H9 (cell line): ENCODE results near the gene IL17A. TPM values are rescaled to one million over a fixed set of nuclear protein-coding genes. Genes with fewer than 3 reads are reported as not detected.

Experiments used
- DNase-seq: peaks from one replicate; pipeline ENCODE4 v3.0.0-alpha.2; 2017
- H2AFZ ChIP-seq: one replicate; pipeline ENCODE4 v1.6.1; 2013; ENCODE audit warnings: mild to moderate bottlenecking, low read length, control low read depth, moderate library complexity
- H2AK5ac ChIP-seq: 2 replicates; pipeline ENCODE4 v1.6.1; 2013; ENCODE audit warnings: low read length, control low read depth, mixed read lengths; ENCODE audit not compliant: insufficient read length
- H2BK120ac ChIP-seq: one replicate; pipeline ENCODE4 v1.6.1; 2013; ENCODE audit warnings: low read depth, mild to moderate bottlenecking, low read length, control low read depth, inconsistent platforms; ENCODE audit not compliant: poor library complexity, severe bottlenecking
- H2BK12ac ChIP-seq: 2 replicates; pipeline ENCODE4 v1.6.1; 2013; ENCODE audit warnings: low read length, control low read depth, mixed read lengths, low read depth; ENCODE audit not compliant: insufficient read length
- H2BK15ac ChIP-seq: 2 replicates; pipeline ENCODE4 v1.6.1; 2013; ENCODE audit warnings: low read depth, low read length, control low read depth
- H2BK20ac ChIP-seq: one replicate; pipeline ENCODE4 v1.6.1; 2013; ENCODE audit warnings: low read depth, mild to moderate bottlenecking, low read length, control low read depth, inconsistent platforms; ENCODE audit not compliant: poor library complexity, severe bottlenecking
- H2BK5ac ChIP-seq: 2 replicates; pipeline ENCODE4 v1.6.1; 2013; ENCODE audit warnings: low read length, control low read depth, mixed read lengths; ENCODE audit not compliant: insufficient read length
- H3K14ac ChIP-seq: 2 replicates; pipeline ENCODE4 v1.6.1; 2013; ENCODE audit warnings: low read length, control low read depth; ENCODE audit not compliant: insufficient read depth
- H3K18ac ChIP-seq: 2 replicates; pipeline ENCODE4 v1.6.1; 2013; ENCODE audit warnings: low read depth, mild to moderate bottlenecking, mixed read lengths, low read length, control low read depth; ENCODE audit not compliant: insufficient read length
- H3K23ac ChIP-seq: 2 replicates; pipeline ENCODE4 v1.6.1; 2013; ENCODE audit warnings: low read length, control low read depth, mixed read lengths, low read depth; ENCODE audit not compliant: insufficient read length
- H3K23me2 ChIP-seq: 2 replicates; pipeline ENCODE4 v1.6.1; 2013; ENCODE audit warnings: low read depth, mild to moderate bottlenecking, mixed read lengths, low read length, control low read depth; ENCODE audit not compliant: insufficient read length, poor library complexity, severe bottlenecking
- H3K27ac ChIP-seq: 2 replicates; pipeline ENCODE4 v1.5.1; 2013; ENCODE audit warnings: low read length, control low read depth, mixed read lengths, low read depth; ENCODE audit not compliant: insufficient read length
- H3K27me3 ChIP-seq: 2 replicates; pipeline ENCODE4 v1.6.1; 2013; ENCODE audit warnings: low read length, control low read depth, inconsistent platforms; ENCODE audit not compliant: insufficient read depth
- H3K4ac ChIP-seq: 2 replicates; pipeline ENCODE4 v1.6.1; 2013; ENCODE audit warnings: low read depth, mild to moderate bottlenecking, control low read depth, inconsistent platforms, low read length, moderate library complexity
- H3K4me1 ChIP-seq: 2 replicates; pipeline ENCODE4 v1.6.1; 2013; ENCODE audit warnings: low read length, control low read depth, inconsistent platforms; ENCODE audit not compliant: insufficient read depth
- H3K4me2 ChIP-seq: 2 replicates; pipeline ENCODE4 v1.6.1; 2013; ENCODE audit warnings: low read length, control low read depth, mixed read lengths; ENCODE audit not compliant: insufficient read length, insufficient read depth
- H3K56ac ChIP-seq: 2 replicates; pipeline ENCODE4 v1.6.1; 2013; ENCODE audit warnings: low read depth, mild to moderate bottlenecking, mixed read lengths, low read length, control low read depth; ENCODE audit not compliant: insufficient read length
- H3K79me1 ChIP-seq: 2 replicates; pipeline ENCODE4 v1.6.1; 2013; ENCODE audit warnings: low read depth, mild to moderate bottlenecking, moderate library complexity, low read length, control low read depth, inconsistent platforms; ENCODE audit not compliant: insufficient read depth, poor library complexity, severe bottlenecking
- H3K79me2 ChIP-seq: 2 replicates; pipeline ENCODE4 v1.6.1; 2013; ENCODE audit warnings: low read length, control low read depth, inconsistent platforms; ENCODE audit not compliant: insufficient read depth
- H3K9ac ChIP-seq: 2 replicates; pipeline ENCODE4 v1.6.1; 2013; ENCODE audit warnings: low read length, control low read depth, mixed read lengths; ENCODE audit not compliant: insufficient read length; ENCODE audit errors: extremely low read depth
- H3K9me3 ChIP-seq: one replicate; pipeline ENCODE4 v1.6.1; 2013; ENCODE audit warnings: low read depth, low read length, inconsistent platforms; ENCODE audit not compliant: control insufficient read depth
- H3T11ph ChIP-seq: one replicate; pipeline ENCODE4 v1.6.1; 2013; ENCODE audit warnings: mild to moderate bottlenecking, low read length, control low read depth, inconsistent platforms
- H4K20me1 ChIP-seq: one replicate; pipeline ENCODE4 v1.6.1; 2013; ENCODE audit not compliant: control insufficient read depth, insufficient read length, insufficient read depth
- H4K5ac ChIP-seq: 2 replicates; pipeline ENCODE4 v1.6.1; 2013; ENCODE audit warnings: low read depth, mild to moderate bottlenecking, mixed read lengths, low read length, control low read depth; ENCODE audit not compliant: insufficient read length
- H4K8ac ChIP-seq: replicated peaks from 2 replicates; pipeline ENCODE4 v1.6.1; 2013; ENCODE audit warnings: low read length, control low read depth, mixed read lengths, low read depth; ENCODE audit not compliant: insufficient read length
- H4K91ac ChIP-seq: 2 replicates; pipeline ENCODE4 v1.6.1; 2013; ENCODE audit warnings: low read depth, mild to moderate bottlenecking, moderate library complexity, mixed read lengths, low read length, control low read depth; ENCODE audit not compliant: insufficient read length
- H3K27ac Mint-ChIP-seq, 3 experiments: 2 replicates in 2 of 3; 3 replicates in 1 of 3; pipeline ENCODE4 v1.8.0; 2020 to 2021; ENCODE audit warnings: mixed read lengths in 3 of 3, mild to moderate bottlenecking in 1 of 3, moderate library complexity in 1 of 3
- H3K27me3 Mint-ChIP-seq: 2 replicates; pipeline ENCODE4 v1.8.0; 2021; ENCODE audit warnings: low read depth, mild to moderate bottlenecking, moderate library complexity, mixed read lengths
- H3K36me3 Mint-ChIP-seq, 3 experiments: 2 replicates in 2 of 3; 3 replicates in 1 of 3; pipeline ENCODE4 v1.8.0; 2020 to 2021; ENCODE audit warnings: low read depth in 3 of 3, mixed read lengths in 3 of 3; ENCODE audit not compliant: insufficient read depth in 1 of 3
- H3K4me1 Mint-ChIP-seq, 2 experiments: 2 replicates each; pipeline ENCODE4 v1.8.0; 2020; ENCODE audit warnings: mixed read lengths in 2 of 2
- H3K4me3 Mint-ChIP-seq, 2 experiments: 2 replicates in 1 of 2; 3 replicates in 1 of 2; pipeline ENCODE4 v1.8.0; 2020 to 2021; ENCODE audit warnings: mild to moderate bottlenecking in 2 of 2, mixed read lengths in 2 of 2, moderate library complexity in 1 of 2
- H3K9me3 Mint-ChIP-seq, 2 experiments: 2 replicates in 1 of 2; 3 replicates in 1 of 2; pipeline ENCODE4 v1.8.0; 2020; ENCODE audit warnings: mild to moderate bottlenecking in 2 of 2, mixed read lengths in 2 of 2, moderate library complexity in 1 of 2
- CTCF ChIP-seq: fragments of 200-600 bp; sonication (generic); conservative IDR thresholded peaks from 3 replicates; pipeline ENCODE4 v1.8.0; 2021; ENCODE audit warnings: antibody characterized with exemption, mild to moderate bottlenecking
- total RNA-seq: library from RNA; stranded (reverse); gene quantifications from 2 replicates; pipeline ENCODE4 v1.2.1, GENCODE V29; 2021

Gene IL17A
- total RNA-seq, 1 experiment from 2014 or later = not detected

GRCh38 chr6:52149076-52149475, 37.1 kb upstream of the IL17A start:
- Histone ChIP-seq H3K79me2 (no peaks in the 10 kb centered on the region), H3K23me2 (no peaks in the 10 kb centered on the region), H3K27me3 (no peaks in the 10 kb centered on the region), H2BK5ac (no peak overlapping the region), H3K56ac (no peak overlapping the region), H3K27ac (no peak overlapping the region), H2BK20ac (no peak overlapping the region), H3K18ac (no peak overlapping the region), H2BK12ac (no peak overlapping the region), H4K20me1 (no peaks in the 10 kb centered on the region), H2BK120ac (no peak overlapping the region), H3K9me3 (no peaks in the 10 kb centered on the region), H3K4me2 (no peak overlapping the region), H3K23ac (no peak overlapping the region), H3T11ph (no peak overlapping the region), H2BK15ac (no peak overlapping the region), H4K5ac (no peak overlapping the region), H3K4ac (no peak overlapping the region), H3K4me1 (peaks cover 3% of the 10 kb centered on the region; the same call in 1 of the 2 replicates), H3K14ac (no peak overlapping the region), H3K79me1 (no peaks in the 10 kb centered on the region), H2AK5ac (no peak overlapping the region), H4K8ac (no peak overlapping the region), H2AFZ (no peak overlapping the region), H3K9ac (no peak overlapping the region), H4K91ac (no peak overlapping the region)
- Mint-ChIP-seq H3K9me3 (no peaks in the 10 kb centered on the region), H3K27me3 (peaks cover 3% of the 10 kb centered on the region; the same call in 1 of the 2 replicates), H3K4me3 (no peak overlapping the region), H3K27ac (no peak overlapping the region), H3K36me3 (no peaks in the 10 kb centered on the region; a peak in 1 of 7 replicates), H3K4me1 (peaks cover 15 to 17% of the 10 kb centered on the region in 2 experiments)
- no peak for DNase-seq
- TF ChIP-seq CTCF = no peak
